Measurements from ENCODE around the gene ANKRD63.

GRCh38 chr15:40313531-40314398 is 30.9 kb upstream of the ANKRD63 start:
- TF ChIP-seq FOXP2 (optimal IDR thresholded peaks at IDR 0.05; ENCODE audit: borderline replicate concordance, extremely low read depth, extremely low read length, insufficient read depth) (no peak), POLR2AphosphoS5 (IDR thresholded peaks at IDR 0.05; ENCODE audit: low read depth, low read length) (no peak), TAF1 (IDR thresholded peaks at IDR 0.05; ENCODE audit: borderline replicate concordance, insufficient read depth, low read length) (no peak), REST (IDR thresholded peaks at IDR 0.05; ENCODE audit: insufficient read depth in 1 of 2, low read depth in 2 of 2, low read length in 2 of 2) (no peak)

Data from PFSK-1 (cell line).